IMR-90 (cell line): ENCODE data around the gene GLIS1. TPM values are rescaled to one million over a fixed set of nuclear protein-coding genes. Genes with fewer than 3 reads are reported as not detected.

Experiments
- ATAC-seq: fragments of 200-7000 bp; cut with Tn5 transposase; 2 replicates; pipeline ENCODE4 v1.9.1; 2020; ENCODE audit warnings: low read depth, mild to moderate bottlenecking, moderate library complexity
- BruUV-seq: library from RNA; stranded (reverse); fragments of 400-500 nt; replicated peaks from 2 replicates; lab custom pipeline; 2021; lab: Mats Ljungman, UMichigan
- CTCF ChIA-PET: fragments of 300-600 bp; formaldehyde crosslinking; extraction: SDS; loops from one replicate; lab custom pipeline; 2021; ENCODE audit warnings: antibody characterized with exemption; lab: Yijun Ruan, JAX
- POLR2A ChIA-PET: fragments of 300-600 bp; sonication (Branson Sonifier 250); formaldehyde crosslinking; loops from one replicate; lab custom pipeline; 2022; ENCODE audit warnings: antibody characterized with exemption; ENCODE audit not compliant: unreplicated experiment; lab: Charles Lee
- DNase-seq: peaks from one replicate; pipeline ENCODE4 v3.0.0; 2013
- H2AFZ ChIP-seq: replicated peaks from 2 replicates; pipeline ENCODE3; 2013; ENCODE audit warnings: low read length, mild to moderate bottlenecking; ENCODE audit not compliant: poor library complexity
- H2AK5ac ChIP-seq: 2 replicates; pipeline ENCODE4 v1.6.1; 2013; ENCODE audit warnings: low read depth, low read length, inconsistent platforms
- H2AK9ac ChIP-seq: replicated peaks from 2 replicates; pipeline ENCODE3; 2013; ENCODE audit warnings: mild to moderate bottlenecking, low read depth, low read length, moderate library complexity; ENCODE audit not compliant: poor library complexity
- H2BK120ac ChIP-seq: 2 replicates; pipeline ENCODE4 v1.6.1; 2013; ENCODE audit warnings: low read depth, low read length, inconsistent platforms
- H2BK15ac ChIP-seq: 3 replicates; pipeline ENCODE4 v1.6.1; 2013; ENCODE audit warnings: low read depth, low read length, inconsistent platforms
- H2BK20ac ChIP-seq: 2 replicates; pipeline ENCODE4 v1.6.1; 2013; ENCODE audit warnings: low read depth, mild to moderate bottlenecking, inconsistent platforms, low read length, moderate library complexity
- H2BK5ac ChIP-seq: 2 replicates; pipeline ENCODE4 v1.6.1; 2013; ENCODE audit warnings: mild to moderate bottlenecking, low read depth, low read length, inconsistent platforms; ENCODE audit not compliant: poor library complexity, severe bottlenecking
- H3K14ac ChIP-seq: replicated peaks from 2 replicates; pipeline ENCODE4 v1.6.1; 2013; ENCODE audit warnings: low read depth, low read length, inconsistent platforms
- H3K18ac ChIP-seq: 2 replicates; pipeline ENCODE4 v1.6.1; 2013; ENCODE audit warnings: low read depth, low read length, control low read depth
- H3K23ac ChIP-seq: 2 replicates; pipeline ENCODE4 v1.6.1; 2013; ENCODE audit warnings: low read depth, low read length, inconsistent platforms
- H3K27ac ChIP-seq: 2 replicates; pipeline ENCODE4 v1.5.1; 2013; ENCODE audit warnings: mild to moderate bottlenecking, control low read depth, low read length; ENCODE audit not compliant: insufficient read depth
- H3K27me3 ChIP-seq: 2 replicates; pipeline ENCODE4 v1.6.1; 2013; ENCODE audit warnings: low read length; ENCODE audit not compliant: control insufficient read depth, insufficient read depth
- H3K36me3 ChIP-seq: 2 replicates; pipeline ENCODE4 v1.6.1; 2013; ENCODE audit warnings: low read length, mixed read lengths; ENCODE audit not compliant: control insufficient read depth, insufficient read depth
- H3K4ac ChIP-seq: 2 replicates; pipeline ENCODE4 v1.6.1; 2013; ENCODE audit warnings: low read depth, low read length, inconsistent platforms
- H3K4me1 ChIP-seq: 2 replicates; pipeline ENCODE4 v1.6.1; 2013; ENCODE audit warnings: low read length, mixed read lengths; ENCODE audit not compliant: control insufficient read depth, insufficient read depth
- H3K4me2 ChIP-seq: 2 replicates; pipeline ENCODE4 v1.6.1; 2013; ENCODE audit warnings: low read depth, mild to moderate bottlenecking, control low read depth, low read length, moderate library complexity
- H3K4me3 ChIP-seq: 2 replicates; pipeline ENCODE4 v1.5.1; 2013; ENCODE audit warnings: low read depth, mild to moderate bottlenecking, control low read depth, low read length, moderate library complexity; ENCODE audit not compliant: insufficient read depth
- H3K56ac ChIP-seq: 2 replicates; pipeline ENCODE4 v1.6.1; 2013; ENCODE audit warnings: low read length, inconsistent platforms; ENCODE audit not compliant: insufficient read depth; ENCODE audit errors: extremely low read depth
- H3K79me1 ChIP-seq, 2 experiments: 2 replicates each; pipeline ENCODE4 v1.6.1; 2013; ENCODE audit warnings: low read length in 2 of 2, inconsistent platforms in 1 of 2, low read depth in 1 of 2
- H3K9ac ChIP-seq: 2 replicates; pipeline ENCODE4 v1.6.1; 2013; ENCODE audit warnings: low read depth, low read length, control low read depth
- H3K9me1 ChIP-seq: 2 replicates; pipeline ENCODE4 v1.6.1; 2013; ENCODE audit warnings: low read length, inconsistent platforms; ENCODE audit not compliant: insufficient read depth
- H3K9me3 ChIP-seq: 2 replicates; pipeline ENCODE4 v1.6.1; 2013; ENCODE audit warnings: low read length; ENCODE audit not compliant: control insufficient read depth, insufficient read depth
- H4K20me1 ChIP-seq: 2 replicates; pipeline ENCODE4 v1.6.1; 2013; ENCODE audit warnings: low read length, inconsistent platforms; ENCODE audit not compliant: insufficient read depth
- H4K5ac ChIP-seq: 2 replicates; pipeline ENCODE4 v1.6.1; 2013; ENCODE audit warnings: mild to moderate bottlenecking, low read depth, low read length, control low read depth
- H4K8ac ChIP-seq, 2 experiments: 2 replicates each; pipeline ENCODE4 v1.6.1; 2013; ENCODE audit warnings: low read depth in 2 of 2, low read length in 2 of 2, control low read depth in 1 of 2, inconsistent platforms in 1 of 2
- H4K91ac ChIP-seq: 2 replicates; pipeline ENCODE4 v1.6.1; 2013; ENCODE audit warnings: low read depth, low read length, inconsistent platforms; ENCODE audit not compliant: insufficient read depth
- ELK1 ChIP-seq: fragments of 150-350 bp; IDR thresholded peaks from 2 replicates; pipeline ENCODE4 v1.6.1; 2016; ENCODE audit warnings: low read depth, mild to moderate bottlenecking, low read length, moderate library complexity, borderline replicate concordance
- FOS ChIP-seq: fragments of 150-350 bp; IDR thresholded peaks from 2 replicates; pipeline ENCODE4 v1.6.1; 2016; ENCODE audit warnings: low read depth, low read length
- POLR2A ChIP-seq: IDR thresholded peaks from 2 replicates; pipeline ENCODE4 v1.6.1; 2012; ENCODE audit warnings: mild to moderate bottlenecking, low read depth, low read length
- WGBS, 2 experiments: methylation state at CpG; one replicate each; pipeline versions ENCODE4 v1.1.5 to v1.1.7; 2013; ENCODE audit warnings: missing lambda C conversion rate in 2 of 2; ENCODE audit not compliant: insufficient read length in 1 of 2; ENCODE audit errors: extremely low coverage in 2 of 2; 5-methylcytosine and 5-hydroxymethylcytosine counted together
- dilution Hi-C: fragments of 300-500 bp; cut with HindIII; formaldehyde crosslinking; loops from one replicate; pipeline ENCODE4 v1.14.3; 2018; ENCODE audit warnings: low sequenced_read_pairs; ENCODE audit not compliant: unreplicated experiment
- in situ Hi-C: fragments of 300-500 bp; cut with MboI; formaldehyde crosslinking; loops from 3 replicates; pipeline ENCODE4 v1.14.3; 2019; ENCODE audit warnings: low sequenced_read_pairs, inconsistent platforms, mixed read lengths
- intact Hi-C: fragments of 100-400 bp; cut with micrococcal nuclease; formaldehyde crosslinking; loops from 2 replicates; pipeline ENCODE4 v1.10.0; 2022
- polyA plus RNA-seq, 3 experiments: library from polyadenylated mRNA; depleted of rRNA; stranded (reverse); fragments of >200 nt; gene quantifications; 2 replicates each; pipeline ENCODE4 v1.2.3, GENCODE V29; 2012; ENCODE audit warnings: low replicate concordance in 1 of 3
- total RNA-seq: library from RNA; depleted of rRNA; stranded (reverse); fragments of >200 nt; gene quantifications from 2 replicates; pipeline ENCODE4 v1.2.3, GENCODE V29; 2012

Gene GLIS1
- total and polyA plus RNA-seq, 2 of the 4 experiments (the other 2 are of a cell fraction) = 0.18 to 2.3 TPM

DNA sequence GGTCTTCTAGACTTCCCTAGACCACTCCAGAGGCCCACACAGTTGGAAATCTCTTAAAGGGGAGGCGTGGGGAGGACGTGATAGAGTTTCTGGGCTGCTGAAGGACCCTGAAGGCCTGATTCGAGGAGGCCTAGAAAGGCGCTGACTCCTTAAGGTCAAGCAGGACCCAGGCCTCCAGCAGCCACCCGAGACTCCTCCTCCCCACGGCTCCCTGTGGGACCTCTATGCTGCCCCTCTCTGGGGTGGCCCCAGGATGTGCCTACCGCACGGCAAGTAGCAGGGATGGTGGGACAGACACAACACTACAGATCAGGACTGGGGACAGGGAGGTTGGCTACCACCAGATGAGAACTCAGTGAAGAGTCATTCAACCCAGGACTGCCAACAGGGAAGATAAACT, 77.5 kb downstream of the GLIS1 start:
- no peak for TF ChIP-seq FOS
- TF ChIP-seq POLR2A = no peak
- TF ChIP-seq ELK1 = no peak
- Histone ChIP-seq H3K4me3 (no peak overlapping the region), H3K14ac (no peak overlapping the region), H3K9me1 (peaks cover 21% of the 10 kb centered on the region), H4K5ac (no peak overlapping the region), H3K4me1 (peaks cover 4% of the 10 kb centered on the region), H2BK5ac (no peak overlapping the region), H2AK5ac (no peak overlapping the region), H2BK120ac (no peak overlapping the region), H3K4ac (no peak overlapping the region), H2AK9ac (no peak overlapping the region), H3K27ac (no peak overlapping the region), H3K56ac (no peak overlapping the region), H2AFZ (no peak overlapping the region), H2BK15ac (no peak overlapping the region), H4K8ac (no peak overlapping the region), H3K9me3 (no peaks in the 10 kb centered on the region), H3K4me2 (no peak overlapping the region), H2BK20ac (no peak overlapping the region), H3K27me3 (peaks cover 9% of the 10 kb centered on the region), H3K23ac (no peak overlapping the region), H4K20me1 (peaks cover 27% of the 10 kb centered on the region), H3K36me3 (no peaks in the 10 kb centered on the region; the same call in 1 of the 2 replicates), H4K91ac (no peak overlapping the region), H3K9ac (no peak overlapping the region), H3K79me1 (peaks cover 0 to 12% of the 10 kb centered on the region in 2 experiments; a peak in 2 of 4 replicates), H3K18ac (no peak overlapping the region)
- ATAC-seq = no peak
- CTCF ChIA-PET = interaction anchor here (0.6 kb wide), 1 partner anchor 12 kb away, joined by 10 read pairs; no protein-coding TSS in a partner anchor
- WGBS, 2 experiments = no CpG with 5 or more reads among the region's 8 CpGs
- POLR2A ChIA-PET = no interaction called here
- dilution Hi-C loops (no loop called here), in situ Hi-C loops (no loop called here), intact Hi-C loops (no loop called here)
- DNase-seq = no peak
- no TSS peak for BruUV-seq
